ENCODE data around the gene TRAK2.

TRAK2 gene

GRCh38 chr2:201470821-201471731 lies 19.8 kb upstream of the TRAK2 start:
- no peak for TF ChIP-seq POLR2AphosphoS5 (IDR thresholded peaks at IDR 0.05; ENCODE audit: low read depth, low read length)
- no peak for TF ChIP-seq TAF1 (IDR thresholded peaks at IDR 0.05; ENCODE audit: borderline replicate concordance, low read depth, low read length)
- no peak for TF ChIP-seq POLR2A (IDR thresholded peaks at IDR 0.05; ENCODE audit: low read depth, low read length)
- no peak for DNase-seq (ENCODE audit: insufficient read length)

GRCh38 chr2:201467666-201468065 lies 16.4 kb upstream of the TRAK2 start:
- FAIRE-seq (no peak), DNase-seq (ENCODE audit: insufficient read length) (no peak)
- TF ChIP-seq TAF1 (IDR thresholded peaks at IDR 0.05; ENCODE audit: borderline replicate concordance, low read depth, low read length): no peak
- no peak for TF ChIP-seq POLR2A (IDR thresholded peaks at IDR 0.05; ENCODE audit: low read depth, low read length)
- TF ChIP-seq POLR2AphosphoS5 (IDR thresholded peaks at IDR 0.05; ENCODE audit: low read depth, low read length): no peak

More at GRCh38 chr2:201470821-201471731, 19.8 kb upstream of the TRAK2 start:
- no peak for FAIRE-seq

- no peak for DNase-seq (ENCODE audit: insufficient read length)
- TF ChIP-seq TAF1 (IDR thresholded peaks at IDR 0.05; ENCODE audit: borderline replicate concordance, low read depth, low read length) (no peak), POLR2A (IDR thresholded peaks at IDR 0.05; ENCODE audit: low read depth, low read length) (no peak), POLR2AphosphoS5 (IDR thresholded peaks at IDR 0.05; ENCODE audit: low read depth, low read length) (no peak)
- no peak for FAIRE-seq
Observed at GRCh38 chr2:201466050-201466675, 14.9 kb upstream of the TRAK2 start.

GRCh38 chr2:201465524-201465971 lies 14.3 kb upstream of the TRAK2 start:
- no peak for FAIRE-seq

GRCh38 chr2:201464547-201464946 lies 13.3 kb upstream of the TRAK2 start:
- TF ChIP-seq TAF1 (IDR thresholded peaks at IDR 0.05; ENCODE audit: borderline replicate concordance, low read depth, low read length) (no peak), POLR2AphosphoS5 (IDR thresholded peaks at IDR 0.05; ENCODE audit: low read depth, low read length) (no peak), POLR2A (IDR thresholded peaks at IDR 0.05; ENCODE audit: low read depth, low read length) (no peak)
- FAIRE-seq: no peak
- DNase-seq (ENCODE audit: insufficient read length): no peak

More at GRCh38 chr2:201465524-201465971, 14.3 kb upstream of the TRAK2 start:
- TF ChIP-seq TAF1 (IDR thresholded peaks at IDR 0.05; ENCODE audit: borderline replicate concordance, low read depth, low read length) (no peak), POLR2AphosphoS5 (IDR thresholded peaks at IDR 0.05; ENCODE audit: low read depth, low read length) (no peak), POLR2A (IDR thresholded peaks at IDR 0.05; ENCODE audit: low read depth, low read length) (no peak)
- no peak for DNase-seq (ENCODE audit: insufficient read length)

GRCh38 chr2:201460532-201460931 lies 9.3 kb upstream of the TRAK2 start:
- TF ChIP-seq POLR2A (IDR thresholded peaks at IDR 0.05; ENCODE audit: low read depth, low read length) (no peak), POLR2AphosphoS5 (IDR thresholded peaks at IDR 0.05; ENCODE audit: low read depth, low read length) (no peak), TAF1 (IDR thresholded peaks at IDR 0.05; ENCODE audit: borderline replicate concordance, low read depth, low read length) (no peak)
- no peak for DNase-seq (ENCODE audit: insufficient read length)
- no peak for FAIRE-seq

- FAIRE-seq: no peak
- TF ChIP-seq TAF1 (IDR thresholded peaks at IDR 0.05; ENCODE audit: borderline replicate concordance, low read depth, low read length) (no peak), POLR2A (IDR thresholded peaks at IDR 0.05; ENCODE audit: low read depth, low read length) (no peak), POLR2AphosphoS5 (IDR thresholded peaks at IDR 0.05; ENCODE audit: low read depth, low read length) (no peak)
- no peak for DNase-seq (ENCODE audit: insufficient read length)
Observed at GRCh38 chr2:201458381-201458780, 7.1 kb upstream of the TRAK2 start.

- TF ChIP-seq POLR2A (IDR thresholded peaks at IDR 0.05; ENCODE audit: low read depth, low read length) (no peak), TAF1 (IDR thresholded peaks at IDR 0.05; ENCODE audit: borderline replicate concordance, low read depth, low read length) (no peak), POLR2AphosphoS5 (IDR thresholded peaks at IDR 0.05; ENCODE audit: low read depth, low read length) (no peak)
- no peak for DNase-seq (ENCODE audit: insufficient read length)
- FAIRE-seq: no peak
Observed at GRCh38 chr2:201452922-201453643, 1.8 kb upstream of the TRAK2 start.

- TF ChIP-seq POLR2AphosphoS5 (IDR thresholded peaks at IDR 0.05; ENCODE audit: low read depth, low read length) (no peak), TAF1 (IDR thresholded peaks at IDR 0.05; ENCODE audit: borderline replicate concordance, low read depth, low read length) (no peak), POLR2A (IDR thresholded peaks at IDR 0.05; ENCODE audit: low read depth, low read length) (no peak)
- FAIRE-seq: no peak
- peak; percentile 36 for DNase-seq (ENCODE audit: insufficient read length)
Observed at GRCh38 chr2:201452058-201452921, 1.0 kb upstream of the TRAK2 start.

- TF ChIP-seq TAF1 (IDR thresholded peaks at IDR 0.05; ENCODE audit: borderline replicate concordance, low read depth, low read length) (no peak), POLR2A (IDR thresholded peaks at IDR 0.05; ENCODE audit: low read depth, low read length) (no peak), POLR2AphosphoS5 (IDR thresholded peaks at IDR 0.05; ENCODE audit: low read depth, low read length) (no peak)
- DNase-seq (ENCODE audit: insufficient read length) (no peak), FAIRE-seq (no peak)
Observed at GRCh38 chr2:201450954-201451291, 335 bp downstream of the TRAK2 start.

Measured in GM12892 (cell line).